H1 (cell line): ENCODE results near the gene KCTD17. TPM values are rescaled to one million over a fixed set of nuclear protein-coding genes. Genes with fewer than 3 reads are reported as not detected.

Source experiments
- ATF3 ChIP-seq: IDR thresholded peaks from 2 replicates; pipeline ENCODE4 v1.6.1; 2011; ENCODE audit warnings: low read depth, mild to moderate bottlenecking, low read length; ENCODE audit not compliant: insufficient read depth
- CHD2 ChIP-seq: IDR thresholded peaks from 2 replicates; pipeline ENCODE4 v1.6.1; 2012; ENCODE audit warnings: low read length, improper control_type of control experiment
- GABPA ChIP-seq: IDR thresholded peaks from 2 replicates; pipeline ENCODE4 v1.6.1; 2011; ENCODE audit warnings: mild to moderate bottlenecking, low read length, moderate library complexity, borderline replicate concordance; ENCODE audit not compliant: insufficient read depth
- POU5F1 ChIP-seq: IDR thresholded peaks from 2 replicates; pipeline ENCODE4 v1.6.1; 2011; ENCODE audit warnings: low read depth, mild to moderate bottlenecking, low read length, moderate library complexity
- SP2 ChIP-seq: IDR thresholded peaks from 2 replicates; pipeline ENCODE4 v1.6.1; 2012; ENCODE audit warnings: mild to moderate bottlenecking, low read length, inconsistent platforms
- TAF7 ChIP-seq: optimal IDR thresholded peaks from 2 replicates; pipeline ENCODE3; 2011; ENCODE audit warnings: low read depth, mild to moderate bottlenecking, inconsistent platforms, low read length, moderate library complexity, borderline replicate concordance
- USF2 ChIP-seq: IDR thresholded peaks from 2 replicates; pipeline ENCODE4 v1.6.1; 2011; ENCODE audit warnings: low read length, improper control_type of control experiment
- polyA plus RNA-seq, 7 experiments: library from polyadenylated mRNA; depleted of rRNA in 3 of 7; stranded (reverse) in 5 of 7; unstranded in 2 of 7; fragments of >200 nt in 5 of 7; fragments of 200-250 nt in 2 of 7; gene quantifications; 1 replicate in 5 of 7; 2 replicates in 1 of 7; 4 replicates in 1 of 7; pipeline versions ENCODE4 v1.2.1 to v1.2.3, GENCODE V29; 2011 to 2013; ENCODE audit warnings: missing spikeins in 2 of 7, mixed read lengths in 2 of 7
- total RNA-seq: library from RNA; stranded (reverse); fragmentation: NEBNext Ultra II Directional; extraction: Animal tissue kit (Norgen Biotek cat#: 25700); gene quantifications from 2 replicates; pipeline ENCODE4 v1.2.1, GENCODE V29; 2021

The KCTD17 gene
- total and polyA plus RNA-seq, 2 of the 8 experiments (the other 6 are each of a cell fraction or from before 2014, with no cell fraction given): 39.4 to 44.0 TPM

GRCh38 chr22:37075046-37075445, 23.5 kb downstream of the KCTD17 start (continued):
- TF ChIP-seq ATF3: no peak
- TF ChIP-seq GABPA: no peak
- no peak for TF ChIP-seq POU5F1
- TF ChIP-seq TAF7: no peak
- TF ChIP-seq CHD2: no peak
- no peak for TF ChIP-seq USF2
- no peak for TF ChIP-seq SP2
